ENCODE results near the gene ERO1B.

DNA sequence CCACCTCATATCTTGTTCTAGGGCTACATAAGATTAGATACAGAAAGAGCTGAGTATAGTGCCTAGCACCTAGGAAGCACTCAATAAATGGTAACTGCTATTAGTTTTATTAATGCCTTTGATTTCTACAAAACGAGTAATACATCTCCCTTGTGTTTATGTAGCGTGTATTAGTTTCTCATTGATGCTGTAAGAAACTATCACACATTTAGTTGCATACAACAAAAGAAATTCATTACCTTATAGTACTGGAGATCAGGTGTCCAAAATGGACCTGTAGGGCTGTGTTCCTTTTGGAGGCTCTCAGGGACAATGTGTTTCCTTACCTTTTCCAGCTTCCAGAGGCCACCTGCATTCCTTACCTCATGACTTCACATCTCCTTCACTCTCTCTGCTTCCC lies 961 bp upstream of the ERO1B start:
- TF ChIP-seq RAD21 (IDR thresholded peaks at IDR 0.05; ENCODE audit: low read length) (no peak), MAZ (IDR thresholded peaks at IDR 0.05; ENCODE audit: borderline replicate concordance, low read depth, low read length) (no peak), SMC3 (IDR thresholded peaks at IDR 0.05; ENCODE audit: low read depth, low read length) (no peak), POLR2A (IDR thresholded peaks at IDR 0.05; ENCODE audit: low read depth, low read length) (no peak), RCOR1 (IDR thresholded peaks at IDR 0.05; ENCODE audit: insufficient replicate concordance, low read length) (no peak), RFX5 (IDR thresholded peaks at IDR 0.05; ENCODE audit: low read depth, low read length) (no peak), CEBPB (IDR thresholded peaks at IDR 0.05; ENCODE audit: low read depth, low read length) (no peak), BHLHE40 (IDR thresholded peaks at IDR 0.05; ENCODE audit: low read depth, low read length) (no peak)
- TF ChIP-seq, protein P1, sequence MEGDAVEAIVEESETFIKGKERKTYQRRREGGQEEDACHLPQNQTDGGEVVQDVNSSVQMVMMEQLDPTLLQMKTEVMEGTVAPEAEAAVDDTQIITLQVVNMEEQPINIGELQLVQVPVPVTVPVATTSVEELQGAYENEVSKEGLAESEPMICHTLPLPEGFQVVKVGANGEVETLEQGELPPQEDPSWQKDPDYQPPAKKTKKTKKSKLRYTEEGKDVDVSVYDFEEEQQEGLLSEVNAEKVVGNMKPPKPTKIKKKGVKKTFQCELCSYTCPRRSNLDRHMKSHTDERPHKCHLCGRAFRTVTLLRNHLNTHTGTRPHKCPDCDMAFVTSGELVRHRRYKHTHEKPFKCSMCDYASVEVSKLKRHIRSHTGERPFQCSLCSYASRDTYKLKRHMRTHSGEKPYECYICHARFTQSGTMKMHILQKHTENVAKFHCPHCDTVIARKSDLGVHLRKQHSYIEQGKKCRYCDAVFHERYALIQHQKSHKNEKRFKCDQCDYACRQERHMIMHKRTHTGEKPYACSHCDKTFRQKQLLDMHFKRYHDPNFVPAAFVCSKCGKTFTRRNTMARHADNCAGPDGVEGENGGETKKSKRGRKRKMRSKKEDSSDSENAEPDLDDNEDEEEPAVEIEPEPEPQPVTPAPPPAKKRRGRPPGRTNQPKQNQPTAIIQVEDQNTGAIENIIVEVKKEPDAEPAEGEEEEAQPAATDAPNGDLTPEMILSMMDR (conservative IDR thresholded peaks at IDR 0.05; ENCODE audit: low read depth, low read length), result no peak
- TF ChIP-seq, protein P2, sequence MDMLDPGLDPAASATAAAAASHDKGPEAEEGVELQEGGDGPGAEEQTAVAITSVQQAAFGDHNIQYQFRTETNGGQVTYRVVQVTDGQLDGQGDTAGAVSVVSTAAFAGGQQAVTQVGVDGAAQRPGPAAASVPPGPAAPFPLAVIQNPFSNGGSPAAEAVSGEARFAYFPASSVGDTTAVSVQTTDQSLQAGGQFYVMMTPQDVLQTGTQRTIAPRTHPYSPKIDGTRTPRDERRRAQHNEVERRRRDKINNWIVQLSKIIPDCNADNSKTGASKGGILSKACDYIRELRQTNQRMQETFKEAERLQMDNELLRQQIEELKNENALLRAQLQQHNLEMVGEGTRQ (IDR thresholded peaks at IDR 0.05; ENCODE audit: low read depth, low read length), result no peak
- TF ChIP-seq, protein P3, sequence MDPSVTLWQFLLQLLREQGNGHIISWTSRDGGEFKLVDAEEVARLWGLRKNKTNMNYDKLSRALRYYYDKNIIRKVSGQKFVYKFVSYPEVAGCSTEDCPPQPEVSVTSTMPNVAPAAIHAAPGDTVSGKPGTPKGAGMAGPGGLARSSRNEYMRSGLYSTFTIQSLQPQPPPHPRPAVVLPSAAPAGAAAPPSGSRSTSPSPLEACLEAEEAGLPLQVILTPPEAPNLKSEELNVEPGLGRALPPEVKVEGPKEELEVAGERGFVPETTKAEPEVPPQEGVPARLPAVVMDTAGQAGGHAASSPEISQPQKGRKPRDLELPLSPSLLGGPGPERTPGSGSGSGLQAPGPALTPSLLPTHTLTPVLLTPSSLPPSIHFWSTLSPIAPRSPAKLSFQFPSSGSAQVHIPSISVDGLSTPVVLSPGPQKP (IDR thresholded peaks at IDR 0.05; ENCODE audit: borderline replicate concordance, low read depth, low read length), result no peak
